ENCODE results near the gene AFG1L. TPM values are rescaled to one million over a fixed set of nuclear protein-coding genes. Genes with fewer than 3 reads are reported as not detected.

The AFG1L gene
- total RNA-seq, 3 donors from 2014 or later (not counting 1 experiment from before 2014, with no cell fraction given) = 4.8 to 9.2 (median 5.2) TPM

DNA sequence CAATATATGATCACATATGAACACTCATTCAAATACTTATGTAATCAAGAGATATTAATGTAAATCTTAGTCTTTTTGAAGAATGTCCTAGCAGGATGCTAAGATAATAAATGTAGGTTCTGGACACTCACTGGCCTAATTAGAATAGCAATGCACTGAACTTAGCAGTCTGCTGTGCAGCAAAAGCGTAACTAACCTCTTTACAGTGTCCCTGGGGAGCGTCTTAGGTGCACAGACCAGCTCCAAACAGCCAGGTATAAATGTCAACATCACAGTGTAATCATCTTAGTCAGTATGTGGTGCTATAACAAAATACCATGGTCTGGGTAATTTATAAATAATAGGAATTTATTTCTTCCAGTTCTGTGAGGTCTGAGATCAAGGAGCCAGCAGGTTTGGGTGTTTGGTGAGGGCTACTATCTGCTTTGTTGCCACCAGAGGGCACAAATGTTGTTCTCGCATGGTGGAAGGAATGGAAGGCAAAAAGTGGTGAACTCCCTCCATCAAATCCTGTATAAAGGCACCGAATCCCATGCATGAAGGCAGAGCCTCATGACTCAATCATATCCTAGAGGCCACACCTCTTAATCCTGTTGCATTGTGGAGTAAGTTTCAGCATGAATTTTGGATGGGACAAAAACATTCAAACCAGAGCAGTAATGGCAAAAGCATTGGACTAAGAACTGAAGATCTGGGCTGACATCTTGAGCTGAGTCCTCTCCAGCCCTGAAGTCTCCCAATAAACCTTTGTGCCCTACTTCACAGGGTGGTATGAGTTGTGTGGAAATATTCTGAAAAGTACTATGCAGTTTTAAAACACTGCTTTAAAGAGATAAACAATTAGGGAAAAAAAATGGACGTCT, 224.1 kb downstream of the AFG1L start:
- Mint-ChIP-seq H3K36me3 (no peaks in the 10 kb centered on the region), H3K4me3 (no peak overlapping the region), H3K9me3 (no peaks in the 10 kb centered on the region), H3K27ac (no peak overlapping the region), H3K4me1 (no peaks in the 10 kb centered on the region), H3K27me3 (ENCODE audit: low read depth in 2 of 2) (no peaks in the 10 kb centered on the region)
- Histone ChIP-seq H3K9me3 (ENCODE audit: control insufficient read depth, insufficient read depth, low read length) (no peaks in the 10 kb centered on the region), H3K27ac (ENCODE audit: low read length) (no peak overlapping the region), H3K36me3 (ENCODE audit: control insufficient read depth, insufficient read depth, low read length) (no peaks in the 10 kb centered on the region), H3K4me1 (ENCODE audit: control insufficient read depth, insufficient read depth, low read length) (no peaks in the 10 kb centered on the region), H3K4me3 (ENCODE audit: low read length) (no peak overlapping the region), H3K27me3 (ENCODE audit: control insufficient read depth, insufficient read depth, low read length) (no peaks in the 10 kb centered on the region)
- intact Hi-C loops (cut with micrococcal nuclease) = no loop called here
- TF ChIP-seq CTCF (IDR thresholded peaks at IDR 0.05) = peak; percentile 9
- whole genome bisulfite sequencing (ENCODE audit: insufficient coverage) = 98% methylated on average over 3 of the region's 5 CpGs
- peak in 1 of 2 donors; percentile 34 for DNase-seq
- no peak for ATAC-seq

GRCh38 chr6:108521616-108522107, 226.8 kb downstream of the AFG1L start:
- Histone ChIP-seq H3K36me3 (ENCODE audit: control insufficient read depth, insufficient read depth, low read length) (no peaks in the 10 kb centered on the region), H3K9me3 (ENCODE audit: control insufficient read depth, insufficient read depth, low read length) (no peaks in the 10 kb centered on the region), H3K4me3 (ENCODE audit: low read length) (no peak overlapping the region), H3K27ac (ENCODE audit: low read length) (no peak overlapping the region), H3K4me1 (ENCODE audit: control insufficient read depth, insufficient read depth, low read length) (no peaks in the 10 kb centered on the region), H3K27me3 (ENCODE audit: control insufficient read depth, insufficient read depth, low read length) (no peaks in the 10 kb centered on the region)
- no peaks in the 10 kb centered on the region for H3K9me3 Mint-ChIP-seq
- ATAC-seq (no peak), DNase-seq (no peak)
- intact Hi-C loops (cut with micrococcal nuclease) = loop anchor here (10.0 kb wide), 1 partner anchor 267 kb away; no protein-coding TSS in a partner anchor
- TF ChIP-seq CTCF (IDR thresholded peaks at IDR 0.05) = no peak
- no peak overlapping the region for H3K4me3 Mint-ChIP-seq
- no peaks in the 10 kb centered on the region for H3K4me1 Mint-ChIP-seq
- H3K27me3 Mint-ChIP-seq (ENCODE audit: low read depth in 2 of 2) = no peaks in the 10 kb centered on the region
- 94% methylated on average over 1 of the region's 1 CpG for WGBS (ENCODE audit: insufficient coverage)
- H3K27ac Mint-ChIP-seq = no peak overlapping the region
- H3K36me3 Mint-ChIP-seq = no peaks in the 10 kb centered on the region

GRCh38 chr6:108523697-108524096, 228.8 kb downstream of the AFG1L start:
- Mint-ChIP-seq H3K27me3 (ENCODE audit: low read depth in 2 of 2) (no peaks in the 10 kb centered on the region), H3K36me3 (no peaks in the 10 kb centered on the region), H3K4me3 (no peak overlapping the region), H3K27ac (no peak overlapping the region), H3K9me3 (no peaks in the 10 kb centered on the region), H3K4me1 (no peaks in the 10 kb centered on the region)
- no peak for DNase-seq
- Histone ChIP-seq H3K27me3 (ENCODE audit: control insufficient read depth, insufficient read depth, low read length) (no peaks in the 10 kb centered on the region), H3K9me3 (ENCODE audit: control insufficient read depth, insufficient read depth, low read length) (no peaks in the 10 kb centered on the region), H3K27ac (ENCODE audit: low read length) (no peak overlapping the region), H3K36me3 (ENCODE audit: control insufficient read depth, insufficient read depth, low read length) (no peaks in the 10 kb centered on the region), H3K4me1 (ENCODE audit: control insufficient read depth, insufficient read depth, low read length) (no peaks in the 10 kb centered on the region), H3K4me3 (ENCODE audit: low read length) (no peak overlapping the region)
- TF ChIP-seq CTCF (IDR thresholded peaks at IDR 0.05) = no peak
- WGBS (ENCODE audit: insufficient coverage) = 40% methylated on average over 1 of the region's 2 CpGs
- no peak for ATAC-seq
- intact Hi-C loops (cut with micrococcal nuclease) = loop anchor here (10.0 kb wide), 1 partner anchor 269 kb away; no protein-coding TSS in a partner anchor
